LNCAP (cell line): ENCODE measurements around the gene COMMD9.

ENCODE experiments used
- TF ChIP-seq, protein P1 (sequence below): fragments of 450-650 bp; IDR thresholded peaks from 2 replicates; pipeline ENCODE4 v1.5.1; 2017; ENCODE audit warnings: mild to moderate bottlenecking

COMMD9 gene

DNA sequence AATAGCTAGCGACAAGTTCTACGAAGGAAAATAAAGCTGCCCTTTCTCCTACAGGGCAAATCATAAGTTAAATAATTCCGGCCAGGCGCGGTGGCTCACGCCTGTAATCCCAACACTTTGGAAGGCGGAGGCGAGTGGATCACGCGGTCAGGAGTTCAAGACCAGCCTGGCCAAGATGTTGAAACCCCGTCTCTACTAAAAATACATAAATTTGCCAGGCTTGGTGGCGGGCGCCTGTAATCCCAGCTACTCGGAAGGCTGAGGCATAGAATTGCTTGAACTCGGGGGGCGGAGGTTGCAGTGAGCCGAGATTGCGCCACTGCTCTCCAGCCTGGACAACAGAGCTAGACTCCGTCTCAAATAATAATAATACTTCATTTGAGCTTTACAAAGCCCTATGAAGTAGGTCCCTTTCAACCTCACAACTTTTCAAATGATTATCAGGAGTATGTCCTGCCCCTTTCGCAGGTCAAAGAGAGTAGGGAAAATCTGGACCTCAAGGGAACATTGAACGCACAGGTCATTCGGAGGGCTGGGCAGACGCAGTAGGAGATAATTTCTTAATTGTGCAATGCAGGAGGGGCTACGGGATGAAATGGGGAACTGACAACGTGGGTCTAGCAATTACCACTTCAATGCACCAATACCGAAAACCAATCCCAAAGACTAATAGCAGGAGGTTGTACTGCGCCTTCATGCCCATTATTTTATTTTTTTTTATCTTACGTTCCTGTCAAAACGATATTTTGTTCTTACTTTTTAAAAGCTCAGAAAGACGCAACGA lies 590 bp downstream of the COMMD9 start:
- TF ChIP-seq, protein P1, sequence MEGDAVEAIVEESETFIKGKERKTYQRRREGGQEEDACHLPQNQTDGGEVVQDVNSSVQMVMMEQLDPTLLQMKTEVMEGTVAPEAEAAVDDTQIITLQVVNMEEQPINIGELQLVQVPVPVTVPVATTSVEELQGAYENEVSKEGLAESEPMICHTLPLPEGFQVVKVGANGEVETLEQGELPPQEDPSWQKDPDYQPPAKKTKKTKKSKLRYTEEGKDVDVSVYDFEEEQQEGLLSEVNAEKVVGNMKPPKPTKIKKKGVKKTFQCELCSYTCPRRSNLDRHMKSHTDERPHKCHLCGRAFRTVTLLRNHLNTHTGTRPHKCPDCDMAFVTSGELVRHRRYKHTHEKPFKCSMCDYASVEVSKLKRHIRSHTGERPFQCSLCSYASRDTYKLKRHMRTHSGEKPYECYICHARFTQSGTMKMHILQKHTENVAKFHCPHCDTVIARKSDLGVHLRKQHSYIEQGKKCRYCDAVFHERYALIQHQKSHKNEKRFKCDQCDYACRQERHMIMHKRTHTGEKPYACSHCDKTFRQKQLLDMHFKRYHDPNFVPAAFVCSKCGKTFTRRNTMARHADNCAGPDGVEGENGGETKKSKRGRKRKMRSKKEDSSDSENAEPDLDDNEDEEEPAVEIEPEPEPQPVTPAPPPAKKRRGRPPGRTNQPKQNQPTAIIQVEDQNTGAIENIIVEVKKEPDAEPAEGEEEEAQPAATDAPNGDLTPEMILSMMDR: no peak

DNA sequence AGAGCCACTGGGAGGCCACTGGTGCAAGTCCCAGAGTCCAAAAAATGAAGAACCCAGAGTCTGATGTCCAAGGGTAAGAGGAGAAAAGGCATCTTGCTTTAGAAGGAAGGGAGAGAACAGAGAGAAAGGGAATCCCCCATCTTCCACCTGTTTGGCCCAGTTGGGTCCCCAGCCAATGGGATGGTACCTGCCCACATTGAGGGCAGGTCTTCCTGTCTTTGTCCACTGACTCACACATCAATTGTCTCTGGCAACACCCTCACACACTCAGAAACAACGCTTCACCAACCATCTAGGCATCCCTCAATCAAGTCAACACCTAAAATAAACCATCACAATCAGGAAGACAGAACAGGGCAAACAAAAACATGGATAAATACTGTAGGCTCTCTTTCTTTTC lies 6.3 kb downstream of the COMMD9 start:
- TF ChIP-seq, protein P1: no peak

- TF ChIP-seq, protein P1: no peak
These were observed 7.4 kb downstream of the COMMD9 start for GRCh38 chr11:36281850-36282249.

GRCh38 chr11:36280531-36280930 lies 8.7 kb downstream of the COMMD9 start:
- TF ChIP-seq, protein P1: no peak

DNA sequence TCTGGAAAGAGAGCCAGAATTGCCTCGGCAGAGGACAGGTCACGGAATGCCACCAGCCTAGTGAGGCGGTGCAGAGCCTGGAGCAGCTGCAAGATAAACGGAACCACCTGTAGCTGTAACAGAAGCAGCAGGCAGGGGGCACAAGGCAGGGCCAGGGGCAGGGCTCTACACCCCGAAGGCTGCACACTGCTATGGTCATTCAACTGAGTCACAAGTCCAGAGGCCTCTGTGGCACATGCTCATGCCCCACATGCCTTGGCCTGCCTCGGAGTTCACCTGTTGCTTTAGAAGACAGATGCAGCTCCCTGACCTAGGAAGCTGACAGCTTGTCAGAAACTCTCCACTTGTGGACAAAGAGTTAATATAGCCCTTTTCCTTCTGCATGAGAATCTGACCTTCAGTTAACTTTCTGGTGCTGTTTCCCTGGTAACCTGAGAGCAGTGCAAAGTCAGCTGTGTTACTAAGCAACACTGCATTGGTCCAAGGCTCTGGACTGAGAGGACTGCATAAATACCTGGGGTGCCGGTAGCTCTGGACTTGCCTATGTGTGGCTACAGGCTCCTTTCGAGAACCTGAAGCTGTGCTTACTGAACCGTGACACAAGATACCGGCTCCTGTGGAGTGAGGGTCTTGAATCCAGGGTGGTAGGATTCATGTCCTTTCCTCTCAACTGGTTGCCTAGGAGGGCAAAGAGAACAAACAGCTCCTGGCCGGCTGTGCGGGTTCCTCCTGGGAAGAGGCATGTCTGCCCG lies 10.5 kb downstream of the COMMD9 start:
- TF ChIP-seq, protein P1: no peak

GRCh38 chr11:36274414-36274813 lies 14.8 kb downstream of the COMMD9 start:
- TF ChIP-seq, protein P1: no peak

GRCh38 chr11:36273110-36273509 lies 16.1 kb downstream of the COMMD9 start:
- TF ChIP-seq, protein P1: no peak
